ENCODE results near the gene BEND3.

- no peak for TF ChIP-seq CTCF (conservative IDR thresholded peaks at IDR 0.05; ENCODE audit: low read depth in 2 of 2)
- no peak for TF ChIP-seq EZH2phosphoT487 (IDR thresholded peaks at IDR 0.05; ENCODE audit: unreplicated experiment)
- TF ChIP-seq REST (IDR thresholded peaks at IDR 0.05; ENCODE audit: unreplicated experiment), result no peak
- TF ChIP-seq EZH2 (IDR thresholded peaks at IDR 0.05; ENCODE audit: low read depth, unreplicated experiment), result no peak
- TF ChIP-seq JUNB (IDR thresholded peaks at IDR 0.05; ENCODE audit: unreplicated experiment), result no peak
- no peak for TF ChIP-seq POLR2AphosphoS5 (IDR thresholded peaks at IDR 0.05; ENCODE audit: low read depth)
- no peak for TF ChIP-seq CREB1 (CRISPR knock-in tag; IDR thresholded peaks at IDR 0.05; ENCODE audit: low read depth)
- no peak for TF ChIP-seq NANOG (IDR thresholded peaks at IDR 0.05; ENCODE audit: borderline replicate concordance)
These were observed 29.4 kb upstream of the BEND3 start for GRCh38 chr6:107144666-107145065.

All from GM23338 (cell line).